Gastrocnemius medialis (tissue), 4 donors: ENCODE data around the gene PEX7. TPM values are rescaled to one million over a fixed set of nuclear protein-coding genes. Genes with fewer than 3 reads are reported as not detected.

Source experiments
- ATAC-seq, 2 donors: fragments of 150-250 bp; one replicate each; pipeline ENCODE4 v1.9.1; 2016
- DNase-seq, 2 donors: peaks; one replicate each; pipeline ENCODE4 v3.0.0-alpha.2; 2019
- H3K27ac ChIP-seq, 4 donors: fragments of 200-600 bp; sonication (generic); 1 replicate in 1 of 4; 2 replicates in 3 of 4; pipeline ENCODE4 v1.5.1; 2016 to 2018; ENCODE audit warnings: mild to moderate bottlenecking in 2 of 4, moderate library complexity in 1 of 4
- H3K27me3 ChIP-seq, 3 donors: fragments of 200-600 bp; sonication (generic) in 2 of 3; 1 replicate in 1 of 3; 2 replicates in 2 of 3; pipeline versions ENCODE4 v1.5.1 to v1.6.0; 2016 to 2019; ENCODE audit warnings: mild to moderate bottlenecking in 1 of 3, moderate library complexity in 1 of 3
- H3K36me3 ChIP-seq, 2 donors: fragments of 200-600 bp; sonication (generic) in 1 of 2; one replicate each; pipeline ENCODE4 v1.5.1; 2017 to 2018
- H3K4me1 ChIP-seq, 2 donors: fragments of 200-600 bp; sonication (generic) in 1 of 2; one replicate each; pipeline ENCODE4 v1.5.1; 2016 to 2017; ENCODE audit warnings: mild to moderate bottlenecking in 2 of 2
- H3K4me3 ChIP-seq, 4 donors: fragments of 200-600 bp; sonication (generic) in 3 of 4; 1 replicate in 1 of 4; 2 replicates in 3 of 4; pipeline ENCODE4 v1.5.1; 2016 to 2019; ENCODE audit warnings: mild to moderate bottlenecking in 2 of 4
- H3K9me3 ChIP-seq, 3 donors: fragments of 200-600 bp; sonication (generic) in 2 of 3; 1 replicate in 1 of 3; 2 replicates in 2 of 3; pipeline ENCODE4 v1.5.1; 2016 to 2019
- CTCF ChIP-seq, 5 experiments: fragments of 450-650 bp in 3 of 5; fragments of 200-600 bp in 2 of 5; sonication (generic) in 2 of 5; IDR thresholded peaks in 4 of 5; conservative IDR thresholded peaks in 1 of 5; 1 replicate in 4 of 5; 2 replicates in 1 of 5; pipeline ENCODE4 v1.5.1; 2016 to 2019; ENCODE audit warnings: antibody characterized with exemption in 5 of 5, mild to moderate bottlenecking in 3 of 5, moderate library complexity in 3 of 5
- POLR2A ChIP-seq, 2 donors: fragments of 450-650 bp; IDR thresholded peaks; one replicate each; pipeline ENCODE4 v1.6.1; 2017; ENCODE audit warnings: antibody characterized with exemption in 2 of 2, mild to moderate bottlenecking in 2 of 2, moderate library complexity in 2 of 2
- in situ Hi-C, 4 donors: fragments of 200-750 bp; cut with MboI; loops; one replicate each; pipeline versions ENCODE4 v1.15.0 to v1.8.0; 2017; ENCODE audit warnings: low sequenced_read_pairs in 4 of 4
- intact Hi-C: fragments of 100-400 bp; cut with DNase I; formaldehyde crosslinking; loops from one replicate; pipeline ENCODE4 v1.15.1; 2023; ENCODE audit warnings: low total_unique reads
- total RNA-seq, 4 donors: library from RNA; depleted of rRNA; stranded (reverse); fragments of >200 nt; gene quantifications; one replicate each; pipeline versions ENCODE4 v1.1.0 to v1.2.3, GENCODE V29; 2016

The PEX7 gene
- total RNA-seq, 4 donors from 2014 or later, result 0.32 to 10.6 (median 6.0) TPM

GRCh38 chr6:136793363-136793762 is 29.0 kb upstream of the PEX7 start:
- intact Hi-C loops, result loop anchor here (1.0 to 2.0 kb wide), 3 partner anchors 29 to 185 kb away; partner anchors contain the start of gene PEX7
- Histone ChIP-seq H3K36me3 (no peaks in the 10 kb centered on the region), H3K27me3 (no peaks in the 10 kb centered on the region), H3K27ac (peak overlapping the region; percentile 89 to 97 (median 93)), H3K4me3 (peak overlapping the region; percentile 69 to 98 (median 84)), H3K4me1 (peaks cover under 1 to 21% of the 10 kb centered on the region in 2 donors), H3K9me3 (no peaks in the 10 kb centered on the region)
- ATAC-seq (no peak), DNase-seq (no peak)
- in situ Hi-C loops, result loop anchor here (5.0 to 10.0 kb wide), 3 partner anchors 146 to 151 kb away; no protein-coding TSS in a partner anchor
- TF ChIP-seq POLR2A (IDR thresholded peaks at IDR 0.05) (no peak), CTCF (IDR thresholded peaks at IDR 0.05 in 4 of 5, conservative IDR thresholded peaks at IDR 0.05 in 1 of 5) (no peak)

- Histone ChIP-seq H3K9me3 (no peaks in the 10 kb centered on the region), H3K4me1 (peaks cover 0 to 15% of the 10 kb centered on the region in 2 donors), H3K27me3 (no peaks in the 10 kb centered on the region), H3K36me3 (no peaks in the 10 kb centered on the region), H3K27ac (no peak overlapping the region), H3K4me3 (no peak overlapping the region)
- intact Hi-C loops (no loop called here), in situ Hi-C loops (loop anchor here in 2 of 4 donors (5.0 to 10.0 kb wide), 2 partner anchors 151 to 213 kb away; no protein-coding TSS in a partner anchor)
- ATAC-seq (no peak), DNase-seq (no peak)
- no peak for TF ChIP-seq CTCF (IDR thresholded peaks at IDR 0.05 in 4 of 5, conservative IDR thresholded peaks at IDR 0.05 in 1 of 5)
- TF ChIP-seq POLR2A (IDR thresholded peaks at IDR 0.05), result no peak
These were observed 27.0 kb upstream of the PEX7 start for GRCh38 chr6:136795386-136795785.

GRCh38 chr6:136795996-136796395 is 26.4 kb upstream of the PEX7 start:
- ATAC-seq (no peak), DNase-seq (no peak)
- Histone ChIP-seq H3K27ac (no peak overlapping the region), H3K4me1 (peaks cover 0 to 9% of the 10 kb centered on the region in 2 donors), H3K9me3 (no peaks in the 10 kb centered on the region), H3K27me3 (no peaks in the 10 kb centered on the region), H3K4me3 (no peak overlapping the region), H3K36me3 (no peaks in the 10 kb centered on the region)
- intact Hi-C loops, result no loop called here
- in situ Hi-C loops, result loop anchor here in 2 of 4 donors (5.0 to 10.0 kb wide), 2 partner anchors 151 to 214 kb away; no protein-coding TSS in a partner anchor
- no peak for TF ChIP-seq CTCF (IDR thresholded peaks at IDR 0.05 in 4 of 5, conservative IDR thresholded peaks at IDR 0.05 in 1 of 5)
- no peak for TF ChIP-seq POLR2A (IDR thresholded peaks at IDR 0.05)

- in situ Hi-C loops, result loop anchor here in 2 of 4 donors (5.0 to 10.0 kb wide), 2 partner anchors 153 to 216 kb away; no protein-coding TSS in a partner anchor
These were observed 24.3 kb upstream of the PEX7 start for GRCh38 chr6:136798044-136798443.

More at GRCh38 chr6:136798044-136798443, 24.3 kb upstream of the PEX7 start:
- Histone ChIP-seq H3K27ac (no peak overlapping the region), H3K9me3 (no peaks in the 10 kb centered on the region), H3K36me3 (no peaks in the 10 kb centered on the region), H3K4me3 (no peak overlapping the region), H3K4me1 (peaks cover 0 to 6% of the 10 kb centered on the region in 2 donors), H3K27me3 (no peaks in the 10 kb centered on the region)
- DNase-seq, result no peak
- ATAC-seq, result no peak
- intact Hi-C loops, result no loop called here
- TF ChIP-seq POLR2A (IDR thresholded peaks at IDR 0.05), result no peak
- TF ChIP-seq CTCF (IDR thresholded peaks at IDR 0.05 in 4 of 5, conservative IDR thresholded peaks at IDR 0.05 in 1 of 5), result no peak
